Lung (tissue), 12 donors: ENCODE data around the gene SRPRB. TPM values are rescaled to one million over a fixed set of nuclear protein-coding genes. Genes with fewer than 3 reads are reported as not detected.
A peak's percentile ranks its signal among the peaks of the same experiment; 100 is the strongest.

Source experiments
- ATAC-seq: fragments of 200-7000 bp; cut with Tn5 transposase; one replicate; pipeline ENCODE4 v1.9.1; 2020; ENCODE audit warnings: moderate number of reproducible peaks; ENCODE audit not compliant: insufficient read depth, low FRiP score
- DNase-seq, 3 donors: peaks; one replicate each; pipeline ENCODE4 v3.0.0-alpha.2; 2013 to 2017
- H3K27ac ChIP-seq, 2 donors: one replicate each; pipeline ENCODE4 v1.5.1; 2013; ENCODE audit warnings: mild to moderate bottlenecking in 2 of 2, moderate library complexity in 2 of 2, control low read depth in 1 of 2, inconsistent platforms in 1 of 2, low read depth in 1 of 2, low read length in 1 of 2
- H3K27me3 ChIP-seq, 3 donors: one replicate each; pipeline ENCODE4 v1.5.1; 2013; ENCODE audit warnings: low read length in 2 of 3; ENCODE audit not compliant: control insufficient read depth in 3 of 3, insufficient read depth in 3 of 3
- H3K36me3 ChIP-seq, 4 donors: one replicate each; pipeline ENCODE4 v1.5.1; 2013; ENCODE audit warnings: low read length in 4 of 4, mild to moderate bottlenecking in 1 of 4, moderate library complexity in 1 of 4; ENCODE audit not compliant: control insufficient read depth in 4 of 4, insufficient read depth in 4 of 4
- H3K4me1 ChIP-seq, 5 donors: one replicate each; pipeline ENCODE4 v1.5.1; 2013; ENCODE audit warnings: low read length in 5 of 5, mild to moderate bottlenecking in 2 of 5, moderate library complexity in 1 of 5; ENCODE audit not compliant: control insufficient read depth in 5 of 5, insufficient read depth in 5 of 5
- H3K4me3 ChIP-seq: one replicate; pipeline ENCODE4 v1.5.1; 2013; ENCODE audit warnings: mild to moderate bottlenecking, control low read depth, moderate library complexity
- H3K9ac ChIP-seq, 2 donors: one replicate each; pipeline ENCODE4 v1.5.1; 2013; ENCODE audit warnings: low read length in 2 of 2, control low read depth in 1 of 2; ENCODE audit not compliant: insufficient read depth in 1 of 2
- H3K9me3 ChIP-seq, 4 donors: one replicate each; pipeline ENCODE4 v1.5.1; 2013; ENCODE audit warnings: low read length in 3 of 4, mild to moderate bottlenecking in 1 of 4, moderate library complexity in 1 of 4; ENCODE audit not compliant: control insufficient read depth in 4 of 4, insufficient read depth in 3 of 4
- WGBS, 2 donors: extraction: QIAGEN DNeasy Blood & Tissue Kit; methylation state at CpG; one replicate each; pipeline ENCODE4 v1.1.7; 2013; 5-methylcytosine and 5-hydroxymethylcytosine counted together
- polyA plus RNA-seq, 2 donors: library from polyadenylated mRNA; stranded (reverse); fragments of 200-250 nt; gene quantifications; one replicate each; pipeline ENCODE4 v1.2.1, GENCODE V29; 2013
- total RNA-seq, 2 donors: library from RNA; depleted of rRNA in 1 of 2; stranded (reverse); fragments of >200 nt in 1 of 2; gene quantifications; one replicate each; pipeline ENCODE4 v1.2.1, GENCODE V29; 2014 to 2021
- TF ChIP-seq, protein P1 (sequence below): IDR thresholded peaks from 2 replicates; pipeline ENCODE4 v1.5.1; 2012; ENCODE audit warnings: mild to moderate bottlenecking; ENCODE audit errors: control extremely low read depth, extremely low read depth
- donor health status: control.
- donor health status: control.
- donor health status: Bipolar disorder and iron deficiency.
- donor health status: healthy.
- donor health status: DM: yes; HTN: yes; CAD: no.

SRPRB gene
- total and polyA plus RNA-seq, 4 donors, result 20.3 to 82.4 (median 39.3) TPM

DNA sequence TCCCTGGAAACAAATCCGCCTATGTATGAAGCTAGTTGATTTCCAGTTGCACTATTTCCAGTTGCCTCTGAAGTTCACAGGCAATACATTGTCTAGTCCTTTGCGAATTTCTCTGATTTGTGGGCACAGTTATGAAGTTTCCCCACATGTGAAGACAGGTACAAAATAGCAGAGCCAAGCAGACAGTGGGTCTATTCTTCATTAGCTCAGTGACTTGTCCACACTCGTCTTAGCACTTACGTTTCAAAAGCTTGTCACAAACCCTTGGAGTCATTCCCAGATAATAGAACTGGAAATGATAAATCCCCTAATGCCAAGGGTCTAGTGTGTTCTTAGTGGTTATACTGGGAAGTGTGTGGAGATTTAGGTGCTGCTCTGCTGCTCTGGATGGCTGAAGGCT, 14.5 kb downstream of the SRPRB start:
- 94 to 95% methylated on average over 4 of the region's 4 CpGs for WGBS, 2 donors
- Histone ChIP-seq H3K4me3 (no peak overlapping the region), H3K9ac (no peak overlapping the region), H3K9me3 (no peaks in the 10 kb centered on the region), H3K27me3 (no peaks in the 10 kb centered on the region), H3K36me3 (peaks cover 21 to 31% (median 29%) of the 10 kb centered on the region in 4 donors), H3K27ac (no peak overlapping the region), H3K4me1 (no peaks in the 10 kb centered on the region)
- no peak for ATAC-seq
- TF ChIP-seq, protein P1, sequence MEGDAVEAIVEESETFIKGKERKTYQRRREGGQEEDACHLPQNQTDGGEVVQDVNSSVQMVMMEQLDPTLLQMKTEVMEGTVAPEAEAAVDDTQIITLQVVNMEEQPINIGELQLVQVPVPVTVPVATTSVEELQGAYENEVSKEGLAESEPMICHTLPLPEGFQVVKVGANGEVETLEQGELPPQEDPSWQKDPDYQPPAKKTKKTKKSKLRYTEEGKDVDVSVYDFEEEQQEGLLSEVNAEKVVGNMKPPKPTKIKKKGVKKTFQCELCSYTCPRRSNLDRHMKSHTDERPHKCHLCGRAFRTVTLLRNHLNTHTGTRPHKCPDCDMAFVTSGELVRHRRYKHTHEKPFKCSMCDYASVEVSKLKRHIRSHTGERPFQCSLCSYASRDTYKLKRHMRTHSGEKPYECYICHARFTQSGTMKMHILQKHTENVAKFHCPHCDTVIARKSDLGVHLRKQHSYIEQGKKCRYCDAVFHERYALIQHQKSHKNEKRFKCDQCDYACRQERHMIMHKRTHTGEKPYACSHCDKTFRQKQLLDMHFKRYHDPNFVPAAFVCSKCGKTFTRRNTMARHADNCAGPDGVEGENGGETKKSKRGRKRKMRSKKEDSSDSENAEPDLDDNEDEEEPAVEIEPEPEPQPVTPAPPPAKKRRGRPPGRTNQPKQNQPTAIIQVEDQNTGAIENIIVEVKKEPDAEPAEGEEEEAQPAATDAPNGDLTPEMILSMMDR, result no peak
- no peak for DNase-seq

DNA sequence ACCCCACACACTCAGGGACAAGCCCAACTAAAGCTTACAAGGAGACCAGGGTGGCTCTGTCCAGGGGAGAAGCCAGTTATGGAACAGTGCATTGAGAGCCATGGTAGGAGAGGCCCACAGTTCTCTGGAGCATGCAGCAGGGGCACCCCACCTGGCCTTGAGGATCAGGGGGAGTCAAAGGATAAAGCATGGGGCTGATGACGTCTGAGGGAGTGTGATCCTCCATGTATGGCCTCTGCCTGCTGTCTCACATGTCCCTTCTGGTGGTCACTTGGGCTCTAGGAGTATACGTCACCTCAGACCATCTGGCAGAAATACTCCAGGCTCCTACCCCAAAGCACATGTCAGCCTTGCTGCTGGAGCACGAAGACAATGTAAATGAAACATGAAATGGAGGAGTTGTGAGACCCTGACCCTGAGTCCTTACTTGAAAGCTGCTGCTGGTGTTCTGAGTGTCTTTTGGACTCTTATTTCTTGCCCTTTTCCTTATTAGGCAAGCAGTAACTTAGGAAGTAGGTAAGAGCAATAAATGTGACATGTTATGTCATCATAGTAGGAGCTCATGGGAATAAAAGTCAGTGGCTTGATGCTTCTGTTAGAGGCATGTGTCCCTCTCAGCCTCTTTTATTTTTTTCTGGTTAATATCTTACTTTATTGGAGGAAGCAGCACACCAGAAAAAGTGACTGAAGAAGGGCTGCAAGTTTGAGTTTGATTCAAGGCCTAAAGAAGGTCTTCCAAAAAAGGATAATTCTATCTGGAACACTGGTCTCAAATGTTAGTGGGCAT, 15.5 kb downstream of the SRPRB start:
- H3K27ac ChIP-seq, result no peak overlapping the region
- DNase-seq (no peak), ATAC-seq (no peak)
- WGBS, 2 donors, result 94% methylated on average over 3 of the region's 3 CpGs
- no peaks in the 10 kb centered on the region for H3K9me3 ChIP-seq
- no peaks in the 10 kb centered on the region for H3K27me3 ChIP-seq
- no peak overlapping the region for H3K4me3 ChIP-seq
- TF ChIP-seq, protein P1, result no peak
- no peak overlapping the region for H3K9ac ChIP-seq
- H3K36me3 ChIP-seq, result peaks cover 17 to 33% (median 24%) of the 10 kb centered on the region in 4 donors
- no peaks in the 10 kb centered on the region for H3K4me1 ChIP-seq

DNA sequence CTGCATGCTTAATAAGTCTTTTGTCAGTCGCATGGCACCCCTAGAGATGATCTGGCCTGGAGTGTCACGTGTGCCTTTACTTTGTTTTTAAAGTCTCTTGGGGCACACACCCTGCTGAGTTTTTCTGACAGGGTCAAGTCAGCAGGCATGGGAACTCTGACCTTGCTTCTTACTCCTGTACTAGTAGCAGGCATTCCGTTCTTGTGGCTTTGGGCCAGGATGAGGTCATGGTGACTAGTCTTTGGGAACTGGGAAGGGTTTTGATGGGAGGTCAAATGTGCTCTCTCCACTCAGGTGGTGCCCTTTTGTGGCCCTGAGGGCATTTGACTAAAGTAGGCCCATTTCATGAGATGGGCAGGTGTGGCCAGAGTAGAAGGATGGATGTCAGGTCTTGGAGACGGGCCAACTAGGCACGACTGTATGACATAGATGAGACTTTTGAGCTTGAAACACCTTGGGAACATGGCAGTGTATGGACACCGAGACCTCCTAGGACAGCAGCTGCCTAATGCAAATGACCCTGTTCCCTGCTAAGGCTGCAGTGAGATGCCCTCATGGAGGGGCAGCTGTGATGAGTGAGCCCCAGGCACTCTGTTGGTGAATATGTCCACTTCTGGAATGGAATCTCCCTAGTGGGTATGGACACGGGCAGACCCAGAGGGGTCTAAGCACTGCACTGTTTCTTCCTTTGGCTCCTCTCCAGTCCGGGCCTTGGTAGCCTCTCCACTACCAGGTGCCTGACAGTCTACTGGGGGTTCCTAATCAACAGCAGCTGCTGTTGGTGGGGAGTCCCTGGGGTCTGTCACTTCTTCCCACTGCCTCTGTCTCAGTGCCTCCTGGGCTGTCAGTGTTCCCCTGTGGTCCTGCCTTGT, 16.4 kb downstream of the SRPRB start:
- Histone ChIP-seq H3K36me3 (peaks cover 13 to 33% (median 22%) of the 10 kb centered on the region in 4 donors), H3K9ac (no peak overlapping the region), H3K4me3 (no peak overlapping the region), H3K9me3 (no peaks in the 10 kb centered on the region), H3K4me1 (no peaks in the 10 kb centered on the region), H3K27ac (no peak overlapping the region), H3K27me3 (no peaks in the 10 kb centered on the region)
- TF ChIP-seq, protein P1, result no peak
- DNase-seq, result peak in 2 of 3 donors; percentile 13 to 20
- 90 to 94% methylated on average over 8 of the region's 8 CpGs for WGBS, 2 donors
- no peak for ATAC-seq
